A549 (cell line): ENCODE measurements around the gene OTUD7B.

Experiments used
- BHLHE40 ChIP-seq: IDR thresholded peaks from 2 replicates; pipeline ENCODE4 v1.6.1; 2012; ENCODE audit warnings: low read depth, low read length, inconsistent platforms
- CTCF ChIP-seq: fragments of >200 bp; sonication (Bioruptor Twin); formaldehyde crosslinking; IDR thresholded peaks from 3 replicates; pipeline ENCODE4 v1.5.1; 2016
- E2F6 ChIP-seq: IDR thresholded peaks from 2 replicates; pipeline ENCODE4 v1.6.1; 2012; ENCODE audit warnings: low read depth, borderline replicate concordance
- EP300 ChIP-seq, 2 experiments: fragments of >200 bp; sonication (Bioruptor Twin); formaldehyde crosslinking; IDR thresholded peaks; 2 replicates in 1 of 2; 3 replicates in 1 of 2; pipeline ENCODE4 v1.6.1; 2016 to 2017
- HMGXB4 ChIP-seq: fragments of 250-450 bp; sonication (Bioruptor Pico); IDR thresholded peaks from 2 replicates; pipeline ENCODE4 v1.5.0; 2021; ENCODE audit warnings: mild to moderate bottlenecking, moderate library complexity, borderline replicate concordance
- MAFK ChIP-seq: fragments of 450-650 bp; IDR thresholded peaks from 2 replicates; pipeline ENCODE4 v1.6.1; 2014; ENCODE audit not compliant: partially characterized antibody
- MAX ChIP-seq: IDR thresholded peaks from 2 replicates; pipeline ENCODE4 v1.6.1; 2012
- PBX3 ChIP-seq: IDR thresholded peaks from 2 replicates; pipeline ENCODE4 v1.6.1; 2012
- POLR2A ChIP-seq: IDR thresholded peaks from 2 replicates; pipeline ENCODE4 v1.6.1; 2012; ENCODE audit warnings: mild to moderate bottlenecking, low read length
- POLR2AphosphoS2 ChIP-seq: conservative IDR thresholded peaks from 2 replicates; pipeline ENCODE4 v1.6.1; 2012; ENCODE audit warnings: low read length, improper control_type of control experiment, inconsistent platforms
- REST ChIP-seq: fragments of 200-600 bp; sonication (generic); IDR thresholded peaks from 2 replicates; pipeline ENCODE4 v1.6.1; 2016; ENCODE audit warnings: antibody characterized with exemption, mild to moderate bottlenecking, moderate library complexity
- TP53 ChIP-seq: fragments of 250-450 bp; sonication (Bioruptor Pico); IDR thresholded peaks from 2 replicates; pipeline ENCODE4 v1.5.0; 2021; ENCODE audit warnings: mild to moderate bottlenecking, moderate library complexity
- USF2 ChIP-seq: fragments of 450-650 bp; IDR thresholded peaks from 2 replicates; pipeline ENCODE4 v1.6.1; 2014; ENCODE audit warnings: antibody characterized with exemption

- TF ChIP-seq HMGXB4 (CRISPR knock-in tag) (no peak), EP300 (IDR thresholded peaks at IDR 0.05) (no peak), POLR2A (no peak), BHLHE40 (no peak), CTCF (no peak), REST (no peak), TP53 (CRISPR knock-in tag) (no peak), USF2 (no peak), MAFK (no peak), PBX3 (no peak), E2F6 (no peak), POLR2AphosphoS2 (no peak), MAX (no peak)
Observed at GRCh38 chr1:149993181-149993580, 17.3 kb downstream of the OTUD7B start.
